Breast epithelium (tissue), 3 donors: ENCODE measurements around the gene SPATA7.

Experiments
- CTCF ChIP-seq, 3 donors: fragments of 450-650 bp; IDR thresholded peaks; one replicate each; pipeline ENCODE4 v1.5.1; 2016 to 2017; ENCODE audit warnings: antibody characterized with exemption in 3 of 3, mild to moderate bottlenecking in 3 of 3, moderate library complexity in 3 of 3
- POLR2A ChIP-seq: fragments of 450-650 bp; IDR thresholded peaks from one replicate; pipeline ENCODE4 v1.6.1; 2016; ENCODE audit warnings: antibody characterized with exemption, mild to moderate bottlenecking, moderate library complexity
- POLR2AphosphoS5 ChIP-seq, 3 donors: sonication (generic); formaldehyde crosslinking; IDR thresholded peaks; one replicate each; pipeline ENCODE4 v1.6.1; 2017; ENCODE audit warnings: antibody characterized with exemption in 3 of 3

GRCh38 chr14:88411039-88411438 lies 25.6 kb downstream of the SPATA7 start:
- no peak for TF ChIP-seq POLR2A
- TF ChIP-seq CTCF (IDR thresholded peaks at IDR 0.05): no peak
- no peak for TF ChIP-seq POLR2AphosphoS5 (IDR thresholded peaks at IDR 0.05)
